HG03060 (cell line): ENCODE data around the gene MBD1.
"Not testable (repeated sequence)": the region's sequence is repeated elsewhere in the genome, so short reads cannot be mapped to it uniquely, and the experiment has no call there.

Experiments
- ATAC-seq: cut with Tn5 transposase; IDR thresholded peaks from one replicate; pipeline ENCODE4 v1.9.1; 2021; ENCODE audit warnings: low read depth, moderate number of reproducible peaks; ENCODE audit not compliant: unreplicated experiment

The MBD1 gene

DNA sequence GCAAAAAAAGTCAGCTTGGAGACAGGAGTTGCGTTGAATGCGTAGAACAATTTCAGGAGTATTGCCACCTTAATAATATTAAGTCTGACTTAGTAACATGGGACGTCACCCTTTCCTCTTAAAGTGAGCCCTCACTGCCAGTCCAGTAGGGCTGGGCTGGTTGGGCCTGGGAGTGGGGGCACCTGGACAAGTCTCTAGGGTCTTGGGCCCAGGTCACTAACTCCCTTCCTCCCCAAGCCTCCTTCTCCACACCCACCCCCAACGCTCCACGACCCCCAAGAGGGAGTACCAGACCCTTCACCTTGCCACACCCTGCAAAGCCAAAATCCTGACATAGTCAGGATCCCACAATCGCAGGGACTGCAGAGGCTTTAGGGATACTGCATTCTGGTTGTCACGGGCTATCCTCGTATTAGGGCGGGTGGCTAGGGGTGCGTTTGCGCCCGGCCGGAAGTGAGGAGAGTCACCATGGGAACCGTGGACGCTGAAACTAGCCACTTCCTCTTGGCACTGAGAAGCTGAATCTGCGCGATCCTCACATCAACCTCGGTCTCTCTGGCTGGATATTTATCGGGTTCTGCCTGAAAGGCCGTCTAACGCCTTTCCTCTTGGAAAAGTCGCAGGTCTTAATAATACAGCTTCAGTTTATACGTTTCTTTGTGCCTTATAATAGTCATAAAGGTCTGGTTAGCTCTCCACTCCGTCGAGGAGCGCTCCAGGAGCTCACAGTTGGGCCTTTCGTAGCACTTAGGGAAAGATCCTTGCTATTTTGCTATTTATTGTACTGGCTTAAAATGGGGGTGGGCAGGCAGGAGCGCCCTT, 16.5 kb upstream of the MBD1 start:
- ATAC-seq, result peak; percentile 97

DNA sequence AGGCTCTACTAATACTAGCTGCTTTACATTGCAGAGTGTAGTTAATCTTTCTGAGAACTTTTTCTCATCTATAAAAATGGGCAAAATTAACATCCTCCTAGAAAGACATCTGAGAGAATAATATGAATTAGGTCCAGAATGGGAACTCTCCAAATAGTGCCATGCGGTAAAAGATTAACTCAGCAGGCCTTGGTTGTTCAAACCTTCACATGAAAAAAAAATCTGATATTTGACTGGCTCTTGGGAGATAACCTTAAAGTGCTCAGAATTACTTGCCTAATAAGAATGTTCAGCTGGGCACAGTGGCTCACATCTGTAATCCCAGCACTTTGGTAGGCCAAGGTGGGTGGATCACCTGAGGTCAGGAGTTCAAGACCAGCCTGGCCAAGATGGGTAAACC, 11.7 kb upstream of the MBD1 start:
- ATAC-seq, result no peak

DNA sequence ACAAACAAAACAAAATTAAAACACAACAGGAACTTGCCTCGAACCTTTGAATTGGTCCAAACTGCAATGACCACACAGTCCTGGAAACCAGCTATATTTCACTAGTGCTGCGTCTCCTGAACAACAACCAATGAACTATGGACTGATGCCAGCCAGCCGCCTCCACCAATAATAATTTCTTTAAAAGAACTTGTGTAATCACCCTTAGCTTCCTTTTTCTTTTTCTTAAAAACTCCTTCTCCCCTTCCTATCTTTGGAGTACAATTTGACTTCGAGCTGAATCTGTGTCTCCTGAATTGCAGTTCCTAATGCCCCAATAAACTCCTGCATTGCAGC, 7.8 kb upstream of the MBD1 start:
- no peak for ATAC-seq

DNA sequence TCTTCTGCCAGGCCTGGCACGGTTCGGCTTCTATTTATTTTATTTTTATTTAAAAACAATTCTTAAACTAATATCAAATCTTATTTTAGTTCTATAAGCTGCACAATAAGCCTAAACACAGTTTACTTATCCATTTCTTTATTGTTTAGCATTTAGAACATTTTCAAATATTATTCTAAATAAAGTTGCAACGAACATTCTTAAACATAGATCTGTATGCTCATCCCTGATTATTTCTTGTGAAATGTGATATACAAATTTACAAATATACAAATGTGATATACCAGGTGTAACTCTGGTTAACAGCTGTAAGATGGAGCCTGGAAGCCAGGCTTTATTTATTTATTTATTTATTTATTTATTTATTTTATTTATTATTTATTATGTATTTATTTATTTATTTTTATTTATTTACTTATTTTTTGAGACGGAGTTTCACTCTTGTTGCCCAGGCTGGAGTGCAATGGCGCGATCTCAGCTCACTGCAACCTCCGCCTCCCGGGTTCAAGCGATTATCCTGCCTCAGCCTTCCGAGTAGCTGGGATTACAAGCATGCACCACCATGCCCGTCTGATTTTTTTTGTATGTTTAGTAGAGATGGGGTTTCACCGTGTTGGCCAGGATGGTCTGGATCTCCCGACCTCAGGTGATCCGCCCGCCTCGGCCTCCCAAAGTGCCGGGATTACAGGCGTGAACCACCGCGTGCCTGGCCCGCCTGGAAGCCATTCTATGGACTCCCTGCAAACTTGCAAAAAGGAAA, 7.2 kb upstream of the MBD1 start:
- not testable (repeated sequence) for ATAC-seq

- ATAC-seq, result peak; percentile 91
Observed at GRCh38 chr18:50287441-50288347, 6.4 kb upstream of the MBD1 start, which contains the start of gene CXXC1. Gene CXXC1 (minus strand): TSS chr18:50287692. CDS start chr18:50287589, 103 bp downstream.

DNA sequence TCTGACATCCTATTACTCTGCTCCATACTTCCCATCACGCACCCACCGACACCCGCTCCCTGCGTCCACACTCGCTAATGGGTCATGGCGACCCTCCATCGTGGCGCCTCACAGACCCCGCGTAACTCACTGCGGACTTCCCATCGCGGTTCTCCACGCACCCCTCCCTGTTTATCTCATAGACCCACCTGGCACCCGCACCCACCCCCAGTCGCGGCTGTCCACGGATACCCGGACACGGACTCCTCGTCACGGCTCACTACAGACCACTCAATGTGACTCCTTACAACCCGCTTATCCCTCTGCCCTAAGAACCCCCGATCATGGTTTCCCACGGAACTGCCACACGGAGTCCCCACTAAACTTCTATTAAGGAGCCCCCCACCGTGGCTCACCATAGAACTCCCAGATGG, 5.7 kb upstream of the MBD1 start:
- ATAC-seq, result no peak

- no peak for ATAC-seq
Observed at GRCh38 chr18:50286391-50287027, 5.2 kb upstream of the MBD1 start.

DNA sequence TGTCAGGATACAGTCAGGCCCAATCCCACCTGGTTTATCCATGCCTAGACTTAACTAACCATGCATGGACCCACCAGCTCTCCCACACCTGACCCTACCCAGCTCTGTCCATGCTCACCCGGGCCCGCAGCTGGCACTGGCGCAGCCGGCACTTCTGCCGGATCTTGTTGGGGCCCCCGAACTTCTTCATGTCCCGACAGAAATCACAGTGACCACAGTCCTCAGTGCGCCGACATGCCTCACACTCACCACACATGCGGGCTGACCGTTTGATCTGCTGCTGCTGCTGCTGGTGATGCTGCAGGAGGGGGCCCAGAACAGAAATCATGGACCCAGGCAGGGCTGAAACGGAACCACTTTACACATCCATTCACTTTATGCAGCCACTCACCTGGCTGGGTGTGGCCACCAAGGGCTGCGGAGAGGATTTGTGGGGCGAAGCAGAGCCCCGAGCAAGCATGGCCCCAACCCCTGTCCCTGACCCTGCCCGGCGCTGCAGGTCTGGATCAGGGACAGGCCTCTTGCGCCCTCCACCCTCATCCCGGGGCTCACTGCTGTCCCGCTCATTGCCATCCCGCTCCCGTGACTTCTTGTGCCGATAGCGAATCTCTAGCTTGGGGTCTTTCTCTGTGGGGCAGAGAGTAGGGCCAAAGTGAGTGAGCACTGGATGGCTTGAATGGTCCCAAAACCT, 4.5 kb upstream of the MBD1 start:
- no peak for ATAC-seq

GRCh38 chr18:50285071-50285470, 3.7 kb upstream of the MBD1 start:
- no peak for ATAC-seq

- ATAC-seq, result no peak
Observed at GRCh38 chr18:50284255-50284885, 3.0 kb upstream of the MBD1 start.

GRCh38 chr18:50283469-50284209, 2.3 kb upstream of the MBD1 start:
- no peak for ATAC-seq

- ATAC-seq, result no peak
Observed at GRCh38 chr18:50282521-50283335, 1.4 kb upstream of the MBD1 start.

DNA sequence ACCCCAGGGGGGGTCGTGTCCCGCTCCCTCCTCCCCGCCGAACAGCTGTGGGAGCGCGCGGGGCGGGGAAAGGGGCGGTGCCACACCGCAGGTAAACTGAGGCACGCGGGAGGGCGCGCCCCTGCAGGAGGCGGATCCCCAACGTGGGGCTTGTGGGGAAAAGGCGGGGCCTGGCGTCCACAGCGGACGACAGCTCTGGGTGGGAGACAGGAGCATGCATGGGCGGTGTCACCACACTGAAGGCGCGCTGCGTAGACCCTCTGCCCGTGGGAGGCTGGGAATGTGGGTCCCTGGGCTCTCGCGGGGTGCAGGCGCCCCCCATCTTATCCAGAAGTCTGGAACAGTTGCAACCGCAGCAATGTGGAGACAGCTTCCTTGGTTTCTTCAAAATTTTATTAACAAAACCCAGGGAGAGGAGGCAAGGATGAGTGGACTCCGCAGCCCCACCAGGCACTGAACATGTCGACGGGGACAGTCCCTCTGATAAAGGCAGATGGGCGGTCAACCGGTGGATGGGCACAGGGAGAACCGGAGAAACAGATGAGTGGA, 723 bp upstream of the MBD1 start:
- ATAC-seq, result no peak

DNA sequence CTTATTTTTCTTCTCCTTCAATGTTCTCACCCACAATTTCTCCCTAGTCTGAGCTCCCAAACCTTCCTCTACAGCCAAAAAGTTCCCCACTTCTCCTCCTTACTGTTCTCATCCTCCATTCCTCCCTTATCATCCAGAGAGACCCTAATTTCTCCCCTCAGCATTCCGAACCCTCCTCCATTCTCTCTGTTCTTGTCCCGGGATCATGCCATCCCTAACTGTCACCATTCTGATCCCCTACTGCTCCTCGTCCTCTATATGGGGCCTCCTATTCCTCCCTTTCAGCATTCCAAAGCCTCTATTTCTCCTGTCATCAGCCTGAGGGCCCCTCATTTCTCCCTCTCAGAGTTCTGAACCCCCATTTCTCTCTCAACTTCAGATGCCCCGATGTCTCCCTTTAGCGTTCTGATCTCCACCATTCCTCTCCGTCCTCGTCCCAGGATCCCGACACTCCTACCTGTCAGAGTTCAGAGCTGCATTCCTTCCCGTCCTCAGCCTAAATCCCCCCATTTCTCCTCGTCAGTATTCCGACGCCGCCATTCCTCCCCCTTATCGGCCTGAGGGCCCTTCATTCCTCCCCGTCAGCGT, 522 bp downstream of the MBD1 start:
- no peak for ATAC-seq

GRCh38 chr18:50279752-50280151, 1.6 kb downstream of the MBD1 start:
- no peak for ATAC-seq

DNA sequence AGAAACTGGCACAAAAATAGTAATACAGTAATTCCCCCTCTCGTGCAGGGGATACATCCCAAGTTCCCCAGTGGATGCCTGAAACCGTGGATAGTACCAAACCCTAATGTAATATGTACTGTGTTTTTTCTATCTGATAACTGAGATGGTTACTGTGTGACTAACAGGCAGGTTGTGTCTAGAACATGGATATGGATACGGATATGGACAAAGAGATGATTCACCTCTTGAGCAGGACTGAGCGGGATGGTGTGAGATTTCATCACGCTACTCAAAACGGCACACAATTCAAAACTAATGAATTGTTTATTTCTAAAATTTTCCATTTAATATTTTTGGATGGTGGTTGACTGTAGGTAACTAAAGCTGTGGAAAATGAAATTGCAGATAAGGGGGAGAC, 3.4 kb downstream of the MBD1 start:
- no peak for ATAC-seq

- no peak for ATAC-seq
Observed at GRCh38 chr18:50276452-50276851, 4.9 kb downstream of the MBD1 start.
